HUES64 (cell line): ENCODE data around the gene BCAN.
A peak's percentile ranks its signal among the peaks of the same experiment; 100 is the strongest.

Experiments used
- H3K27ac ChIP-seq: 2 replicates; pipeline ENCODE4 v1.7.0; 2013; ENCODE audit warnings: low read depth, low read length, inconsistent platforms
- H3K27me3 ChIP-seq: 2 replicates; pipeline ENCODE4 v1.6.1; 2013; ENCODE audit warnings: mild to moderate bottlenecking, low read length; ENCODE audit not compliant: insufficient read depth
- H3K36me3 ChIP-seq: 2 replicates; pipeline ENCODE4 v1.6.1; 2013; ENCODE audit warnings: mild to moderate bottlenecking, low read length; ENCODE audit not compliant: insufficient read depth
- H3K4me1 ChIP-seq: 2 replicates; pipeline ENCODE4 v1.6.1; 2013; ENCODE audit warnings: mild to moderate bottlenecking, low read length, moderate library complexity; ENCODE audit not compliant: insufficient read depth
- H3K4me3 ChIP-seq: 2 replicates; pipeline ENCODE4 v1.5.1; 2013; ENCODE audit warnings: mild to moderate bottlenecking, low read length, moderate library complexity
- H3K9ac ChIP-seq: 2 replicates; pipeline ENCODE4 v1.6.1; 2013; ENCODE audit warnings: mild to moderate bottlenecking, low read depth, low read length
- H3K9me3 ChIP-seq: 2 replicates; pipeline ENCODE4 v1.6.1; 2013; ENCODE audit warnings: low read depth, low read length; ENCODE audit not compliant: insufficient read depth
- WGBS: fragments of 150-250, 120-280 bp; methylation state at CpG from one replicate; pipeline ENCODE4 v1.1.7; 2013; ENCODE audit warnings: missing lambda C conversion rate; 5-methylcytosine and 5-hydroxymethylcytosine counted together

BCAN gene

GRCh38 chr1:156656806-156657740 is 15.2 kb downstream of the BCAN start:
- peaks cover 30% of the 10 kb centered on the region for H3K4me1 ChIP-seq
- 9% methylated on average over 54 of the region's 54 CpGs for WGBS
- H3K27me3 ChIP-seq, result peaks cover 54% of the 10 kb centered on the region
- H3K9ac ChIP-seq, result no peak overlapping the region
- peak overlapping the region; percentile 55 for H3K4me3 ChIP-seq
- H3K36me3 ChIP-seq, result no peaks in the 10 kb centered on the region
- H3K9me3 ChIP-seq, result no peaks in the 10 kb centered on the region
- H3K27ac ChIP-seq, result no peak overlapping the region

GRCh38 chr1:156657741-156658319 is 15.9 kb downstream of the BCAN start:
- no peaks in the 10 kb centered on the region for H3K36me3 ChIP-seq
- no peaks in the 10 kb centered on the region for H3K9me3 ChIP-seq
- peaks cover 54% of the 10 kb centered on the region for H3K27me3 ChIP-seq
- peak overlapping the region; percentile 55 for H3K4me3 ChIP-seq
- WGBS, result 31% methylated on average over 15 of the region's 15 CpGs
- H3K27ac ChIP-seq, result no peak overlapping the region
- H3K4me1 ChIP-seq, result peaks cover 38% of the 10 kb centered on the region
- H3K9ac ChIP-seq, result no peak overlapping the region

GRCh38 chr1:156658496-156658895 is 16.6 kb downstream of the BCAN start:
- no peak overlapping the region for H3K27ac ChIP-seq
- no peak overlapping the region for H3K4me3 ChIP-seq
- WGBS, result 93% methylated on average over 14 of the region's 14 CpGs
- no peaks in the 10 kb centered on the region for H3K9me3 ChIP-seq
- no peaks in the 10 kb centered on the region for H3K36me3 ChIP-seq
- H3K9ac ChIP-seq, result no peak overlapping the region
- peaks cover 45% of the 10 kb centered on the region for H3K4me1 ChIP-seq
- peaks cover 54% of the 10 kb centered on the region for H3K27me3 ChIP-seq

GRCh38 chr1:156658945-156659574 is 17.1 kb downstream of the BCAN start:
- Histone ChIP-seq H3K4me3 (no peak overlapping the region), H3K27me3 (peaks cover 49% of the 10 kb centered on the region), H3K27ac (no peak overlapping the region), H3K36me3 (no peaks in the 10 kb centered on the region), H3K9me3 (no peaks in the 10 kb centered on the region), H3K4me1 (peaks cover 50% of the 10 kb centered on the region), H3K9ac (no peak overlapping the region)
- WGBS, result 86% methylated on average over 10 of the region's 10 CpGs

GRCh38 chr1:156659661-156659987 is 17.7 kb downstream of the BCAN start:
- no peaks in the 10 kb centered on the region for H3K36me3 ChIP-seq
- H3K27me3 ChIP-seq, result peaks cover 43% of the 10 kb centered on the region
- H3K9ac ChIP-seq, result no peak overlapping the region
- H3K4me1 ChIP-seq, result peaks cover 56% of the 10 kb centered on the region
- H3K4me3 ChIP-seq, result no peak overlapping the region
- H3K27ac ChIP-seq, result no peak overlapping the region
- no peaks in the 10 kb centered on the region for H3K9me3 ChIP-seq
- 32% methylated on average over 6 of the region's 6 CpGs for WGBS

GRCh38 chr1:156659988-156660751 is 18.3 kb downstream of the BCAN start:
- WGBS, result 18% methylated on average over 38 of the region's 38 CpGs
- H3K4me3 ChIP-seq, result no peak overlapping the region; the same call in 1 of the 2 replicates
- no peaks in the 10 kb centered on the region for H3K36me3 ChIP-seq
- H3K27ac ChIP-seq, result peak overlapping the region; percentile 87
- peak overlapping the region; percentile 44; the same call in 1 of the 2 replicates for H3K9ac ChIP-seq
- no peaks in the 10 kb centered on the region for H3K9me3 ChIP-seq
- peaks cover 38% of the 10 kb centered on the region for H3K27me3 ChIP-seq
- peaks cover 56% of the 10 kb centered on the region for H3K4me1 ChIP-seq

GRCh38 chr1:156660752-156661112 is 18.8 kb downstream of the BCAN start:
- Histone ChIP-seq H3K36me3 (no peaks in the 10 kb centered on the region), H3K27ac (peak overlapping the region; percentile 87), H3K9ac (peak overlapping the region; percentile 44; the same call in 1 of the 2 replicates), H3K27me3 (peaks cover 32% of the 10 kb centered on the region), H3K4me3 (peak overlapping the region; percentile 6; the same call in 1 of the 2 replicates), H3K9me3 (no peaks in the 10 kb centered on the region), H3K4me1 (peaks cover 61% of the 10 kb centered on the region)
- WGBS, result 46% methylated on average over 2 of the region's 2 CpGs

GRCh38 chr1:156662005-156662799 is 20.3 kb downstream of the BCAN start:
- Histone ChIP-seq H3K4me3 (no peak overlapping the region), H3K36me3 (no peaks in the 10 kb centered on the region), H3K27me3 (peaks cover 18% of the 10 kb centered on the region), H3K9ac (peak overlapping the region; percentile 44), H3K4me1 (peaks cover 54% of the 10 kb centered on the region), H3K9me3 (no peaks in the 10 kb centered on the region), H3K27ac (peak overlapping the region; percentile 87)
- 52% methylated on average over 12 of the region's 12 CpGs for WGBS

- 89% methylated on average over 5 of the region's 5 CpGs for WGBS
- Histone ChIP-seq H3K27me3 (peaks cover 12% of the 10 kb centered on the region), H3K9ac (peak overlapping the region; percentile 44; the same call in 1 of the 2 replicates), H3K36me3 (no peaks in the 10 kb centered on the region), H3K4me3 (no peak overlapping the region), H3K4me1 (peaks cover 58% of the 10 kb centered on the region), H3K27ac (peak overlapping the region; percentile 87), H3K9me3 (no peaks in the 10 kb centered on the region)
These were observed 20.8 kb downstream of the BCAN start for GRCh38 chr1:156662800-156663055.

GRCh38 chr1:156663178-156663577 is 21.3 kb downstream of the BCAN start:
- Histone ChIP-seq H3K9ac (peak overlapping the region; percentile 44; the same call in 1 of the 2 replicates), H3K4me3 (no peak overlapping the region)

More at GRCh38 chr1:156663178-156663577, 21.3 kb downstream of the BCAN start:
- Histone ChIP-seq H3K9me3 (no peaks in the 10 kb centered on the region), H3K36me3 (no peaks in the 10 kb centered on the region), H3K27me3 (peaks cover 8% of the 10 kb centered on the region), H3K27ac (peak overlapping the region; percentile 86), H3K4me1 (peaks cover 63% of the 10 kb centered on the region)
- 28% methylated on average over 5 of the region's 5 CpGs for WGBS
